NCI-H146 (cell line): ENCODE data around the gene PTCSC3.

Experiments used
- DNase-seq: peaks from one replicate; lab custom pipeline; 2025; lab: John Stamatoyannopoulos, UW

Gene PTCSC3

GRCh38 chr14:36176524-36176923 is at the start of gene PTCSC3:
TSS of gene PTCSC3 (minus strand) at chr14:36176722.
- DNase-seq = no peak

GRCh38 chr14:36226164-36226563 is 49.6 kb upstream of the PTCSC3 start:
- DNase-seq = no peak

- no peak for DNase-seq
Measured at GRCh38 chr14:36224176-36224575, 47.7 kb upstream of the PTCSC3 start.

GRCh38 chr14:36223558-36223957 is 47.0 kb upstream of the PTCSC3 start:
- DNase-seq = no peak

- DNase-seq = no peak
Measured at GRCh38 chr14:36222952-36223468, 46.5 kb upstream of the PTCSC3 start.

GRCh38 chr14:36222337-36222736 is 45.8 kb upstream of the PTCSC3 start:
- no peak for DNase-seq

GRCh38 chr14:36221112-36221511 is 44.6 kb upstream of the PTCSC3 start:
- DNase-seq = peak; percentile 20

- DNase-seq = no peak
Measured at GRCh38 chr14:36217732-36218131, 41.2 kb upstream of the PTCSC3 start.

GRCh38 chr14:36217027-36217426 is 40.5 kb upstream of the PTCSC3 start:
- DNase-seq = no peak

GRCh38 chr14:36215217-36215598 is 38.7 kb upstream of the PTCSC3 start:
- DNase-seq = no peak

GRCh38 chr14:36214476-36215216 is 38.1 kb upstream of the PTCSC3 start:
- no peak for DNase-seq

- no peak for DNase-seq
Measured at GRCh38 chr14:36212987-36213386, 36.5 kb upstream of the PTCSC3 start.

GRCh38 chr14:36212577-36212976 is 36.1 kb upstream of the PTCSC3 start:
- no peak for DNase-seq

GRCh38 chr14:36208690-36209278 is 32.3 kb upstream of the PTCSC3 start:
- peak; percentile 93 for DNase-seq

GRCh38 chr14:36207500-36207899 is 31.0 kb upstream of the PTCSC3 start:
- DNase-seq = peak; percentile 16

GRCh38 chr14:36204461-36205073 is 28.0 kb upstream of the PTCSC3 start:
- no peak for DNase-seq

GRCh38 chr14:36198378-36198777 is 21.9 kb upstream of the PTCSC3 start:
- DNase-seq = no peak

GRCh38 chr14:36194663-36195062 is 18.1 kb upstream of the PTCSC3 start:
- peak; percentile 90 for DNase-seq

- DNase-seq = no peak
Measured at GRCh38 chr14:36192530-36192929, 16.0 kb upstream of the PTCSC3 start.

- no peak for DNase-seq
Measured at GRCh38 chr14:36183402-36183801, 6.9 kb upstream of the PTCSC3 start.

GRCh38 chr14:36181417-36181816 is 4.9 kb upstream of the PTCSC3 start:
- DNase-seq = no peak

- DNase-seq = no peak
Measured at GRCh38 chr14:36177489-36177888, 967 bp upstream of the PTCSC3 start.

- no peak for DNase-seq
Measured at GRCh38 chr14:36174767-36175424, 1.6 kb downstream of the PTCSC3 start.
